Activated CD4-positive, alpha-beta T cell treated with anti-CD3 and anti-CD28 coated beads, Interleukin-2, Interleukin-6, amounts not matched to agents 100 ng/mL and 50 ng/mL, durations not matched to agents 16 hours and 8 hours (primary cell): ENCODE data around the gene SLC35D1.
"Not testable (repeated sequence)": the region's sequence is repeated elsewhere in the genome, so short reads cannot be mapped to it uniquely, and the experiment has no call there.

ENCODE experiments used
- DNase-seq: peaks from one replicate; pipeline ENCODE4 v3.0.0-alpha.2; 2020

Gene SLC35D1

GRCh38 chr1:67053785-67054772 lies at the start of gene SLC35D1:
TSS of gene SLC35D1 (minus strand) at chr1:67054148. CDS start at chr1:67054013, 135 bp downstream.
- peak; percentile 80 for DNase-seq

GRCh38 chr1:67103548-67103947 lies 49.6 kb upstream of the SLC35D1 start:
- DNase-seq: no peak

GRCh38 chr1:67100833-67101232 lies 46.9 kb upstream of the SLC35D1 start:
- no peak for DNase-seq

- no peak for DNase-seq
Observed at GRCh38 chr1:67097305-67097704, 43.4 kb upstream of the SLC35D1 start.

- DNase-seq: no peak
Observed at GRCh38 chr1:67094191-67094590, 40.2 kb upstream of the SLC35D1 start.

- no peak for DNase-seq
Observed at GRCh38 chr1:67089685-67090208, 35.8 kb upstream of the SLC35D1 start.

- no peak for DNase-seq
Observed at GRCh38 chr1:67088440-67088839, 34.5 kb upstream of the SLC35D1 start.

- no peak for DNase-seq
Observed at GRCh38 chr1:67085326-67085725, 31.4 kb upstream of the SLC35D1 start.

GRCh38 chr1:67084765-67085318 lies 30.9 kb upstream of the SLC35D1 start:
- DNase-seq: no peak

- DNase-seq: no peak
Observed at GRCh38 chr1:67078291-67078690, 24.3 kb upstream of the SLC35D1 start.

- DNase-seq: no peak
Observed at GRCh38 chr1:67077593-67077992, 23.6 kb upstream of the SLC35D1 start.

GRCh38 chr1:67072749-67073148 lies 18.8 kb upstream of the SLC35D1 start:
- no peak for DNase-seq

GRCh38 chr1:67067655-67068054 lies 13.7 kb upstream of the SLC35D1 start:
- not testable (repeated sequence) for DNase-seq

- no peak for DNase-seq
Observed at GRCh38 chr1:67062412-67062811, 8.5 kb upstream of the SLC35D1 start.

GRCh38 chr1:67061266-67061665 lies 7.3 kb upstream of the SLC35D1 start:
- no peak for DNase-seq

- no peak for DNase-seq
Observed at GRCh38 chr1:67060811-67061218, 6.9 kb upstream of the SLC35D1 start.

- DNase-seq: no peak
Observed at GRCh38 chr1:67059346-67059745, 5.4 kb upstream of the SLC35D1 start.

GRCh38 chr1:67058761-67059160 lies 4.8 kb upstream of the SLC35D1 start:
- DNase-seq: no peak

GRCh38 chr1:67058242-67058641 lies 4.3 kb upstream of the SLC35D1 start:
- DNase-seq: no peak

- DNase-seq: no peak
Observed at GRCh38 chr1:67053535-67053784, 488 bp downstream of the SLC35D1 start.

GRCh38 chr1:67052741-67053534 lies 1.0 kb downstream of the SLC35D1 start:
- peak; percentile 47 for DNase-seq

- peak; percentile 60 for DNase-seq
Observed at GRCh38 chr1:67051196-67051595, 2.8 kb downstream of the SLC35D1 start.

GRCh38 chr1:67044631-67045270 lies 9.2 kb downstream of the SLC35D1 start:
- no peak for DNase-seq
